PC-9 (cell line): ENCODE measurements around the gene OBP2A.

Source experiments
- EZH2 ChIP-seq: fragments of 200-600 bp; sonication (generic); IDR thresholded peaks from 2 replicates; pipeline ENCODE4 v1.8.0; 2017; ENCODE audit warnings: antibody characterized with exemption, low read depth
- TF ChIP-seq, protein P1 (sequence below): fragments of 200-600 bp; sonication (generic); conservative IDR thresholded peaks from 2 replicates; pipeline ENCODE4 v1.6.1; 2017; ENCODE audit warnings: mixed run types, antibody characterized with exemption, mild to moderate bottlenecking, moderate library complexity

- TF ChIP-seq, protein P1, sequence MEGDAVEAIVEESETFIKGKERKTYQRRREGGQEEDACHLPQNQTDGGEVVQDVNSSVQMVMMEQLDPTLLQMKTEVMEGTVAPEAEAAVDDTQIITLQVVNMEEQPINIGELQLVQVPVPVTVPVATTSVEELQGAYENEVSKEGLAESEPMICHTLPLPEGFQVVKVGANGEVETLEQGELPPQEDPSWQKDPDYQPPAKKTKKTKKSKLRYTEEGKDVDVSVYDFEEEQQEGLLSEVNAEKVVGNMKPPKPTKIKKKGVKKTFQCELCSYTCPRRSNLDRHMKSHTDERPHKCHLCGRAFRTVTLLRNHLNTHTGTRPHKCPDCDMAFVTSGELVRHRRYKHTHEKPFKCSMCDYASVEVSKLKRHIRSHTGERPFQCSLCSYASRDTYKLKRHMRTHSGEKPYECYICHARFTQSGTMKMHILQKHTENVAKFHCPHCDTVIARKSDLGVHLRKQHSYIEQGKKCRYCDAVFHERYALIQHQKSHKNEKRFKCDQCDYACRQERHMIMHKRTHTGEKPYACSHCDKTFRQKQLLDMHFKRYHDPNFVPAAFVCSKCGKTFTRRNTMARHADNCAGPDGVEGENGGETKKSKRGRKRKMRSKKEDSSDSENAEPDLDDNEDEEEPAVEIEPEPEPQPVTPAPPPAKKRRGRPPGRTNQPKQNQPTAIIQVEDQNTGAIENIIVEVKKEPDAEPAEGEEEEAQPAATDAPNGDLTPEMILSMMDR: no peak
- no peak for TF ChIP-seq EZH2
Observed at GRCh38 chr9:135499326-135500070, 46.4 kb upstream of the OBP2A start.
